NOMO-1 treated with DMSO at 0.1 percent for 48 hours (cell line): ENCODE data around the gene RFC5.
"Not testable (repeated sequence)": the region's sequence is repeated elsewhere in the genome, so short reads cannot be mapped to it uniquely, and the experiment has no call there.

Source experiments
- DNase-seq: peaks from one replicate; lab custom pipeline; 2025; ENCODE audit not compliant: unreplicated experiment; lab: John Stamatoyannopoulos, UW

RFC5 gene, protein sequence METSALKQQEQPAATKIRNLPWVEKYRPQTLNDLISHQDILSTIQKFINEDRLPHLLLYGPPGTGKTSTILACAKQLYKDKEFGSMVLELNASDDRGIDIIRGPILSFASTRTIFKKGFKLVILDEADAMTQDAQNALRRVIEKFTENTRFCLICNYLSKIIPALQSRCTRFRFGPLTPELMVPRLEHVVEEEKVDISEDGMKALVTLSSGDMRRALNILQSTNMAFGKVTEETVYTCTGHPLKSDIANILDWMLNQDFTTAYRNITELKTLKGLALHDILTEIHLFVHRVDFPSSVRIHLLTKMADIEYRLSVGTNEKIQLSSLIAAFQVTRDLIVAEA

GRCh38 chr12:118016424-118017264, at the start of gene RFC5:
Gene RFC5, plus strand, starts transcription at chr12:118016703. Its CDS starts 125 bp downstream, at chr12:118016828.
- DNase-seq, result peak; percentile 94

DNA sequence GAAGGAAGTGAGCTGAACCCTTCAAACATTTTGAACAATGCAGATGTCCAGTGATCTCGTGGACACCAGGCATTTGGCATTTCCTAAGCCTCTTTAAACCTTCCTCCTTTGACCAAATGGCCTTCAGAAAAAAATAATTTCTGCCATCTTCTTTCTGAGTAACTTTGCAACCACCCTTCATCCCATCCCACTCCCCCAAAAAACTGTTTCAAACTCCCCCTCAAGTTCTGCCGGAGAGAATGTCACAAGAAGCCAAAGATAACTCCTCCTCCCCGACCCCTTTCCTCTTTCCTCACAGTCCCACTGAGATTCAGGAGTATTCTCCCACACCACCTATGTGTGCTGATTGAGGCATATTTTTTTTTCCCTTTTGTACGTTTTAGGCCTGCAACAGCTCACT, 49.5 kb upstream of the RFC5 start:
- no peak for DNase-seq

DNA sequence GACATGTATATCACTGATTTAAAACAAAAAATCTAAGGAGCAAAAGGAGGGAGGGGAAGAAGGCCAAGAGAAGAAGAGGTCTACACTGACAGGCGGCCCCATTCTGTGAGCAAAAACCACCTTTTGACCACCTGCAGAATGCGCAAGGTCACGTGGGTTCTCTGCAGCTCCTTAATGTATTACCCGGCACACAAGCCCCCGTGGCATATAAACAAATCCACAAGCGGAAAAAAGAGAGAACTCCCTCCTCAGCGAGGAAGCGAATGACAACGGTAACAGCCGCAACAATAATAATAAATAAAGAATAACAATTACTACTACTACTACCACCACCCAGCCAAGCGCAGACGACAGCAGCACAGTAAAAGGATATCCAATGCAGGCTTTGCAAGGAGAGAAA, 49.0 kb upstream of the RFC5 start:
- DNase-seq, result no peak

DNA sequence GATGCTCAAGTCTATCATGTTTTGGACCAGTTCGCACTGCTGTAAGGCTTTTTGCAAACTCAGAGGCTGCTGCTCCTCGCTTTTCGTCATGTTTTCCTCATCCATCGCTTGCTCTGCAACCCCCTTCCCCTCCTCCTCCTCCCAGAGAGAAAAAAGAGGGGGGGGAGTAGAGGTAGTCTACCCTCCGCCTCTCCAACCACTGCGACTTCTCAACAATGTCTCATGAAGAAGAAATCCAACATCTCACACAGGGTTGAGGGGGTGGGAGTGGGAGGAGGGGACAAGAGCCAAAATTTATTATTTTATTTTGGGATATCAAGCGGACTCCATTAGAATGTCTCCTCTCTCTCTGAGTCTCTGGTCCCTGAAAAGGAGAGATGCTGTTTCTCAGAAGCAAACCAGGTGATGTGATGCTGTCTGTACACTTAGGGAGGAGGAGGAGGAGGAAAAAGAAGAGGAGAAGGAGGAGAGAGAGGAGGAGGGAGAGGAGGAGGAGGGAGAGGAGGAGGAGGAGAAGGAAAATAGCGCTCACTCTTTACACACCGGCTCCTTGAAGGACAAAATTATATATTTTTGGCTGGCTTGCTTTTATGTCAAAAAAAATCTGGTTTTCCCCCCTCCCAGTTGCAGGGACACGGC, 48.2 kb upstream of the RFC5 start:
- DNase-seq, result no peak

DNA sequence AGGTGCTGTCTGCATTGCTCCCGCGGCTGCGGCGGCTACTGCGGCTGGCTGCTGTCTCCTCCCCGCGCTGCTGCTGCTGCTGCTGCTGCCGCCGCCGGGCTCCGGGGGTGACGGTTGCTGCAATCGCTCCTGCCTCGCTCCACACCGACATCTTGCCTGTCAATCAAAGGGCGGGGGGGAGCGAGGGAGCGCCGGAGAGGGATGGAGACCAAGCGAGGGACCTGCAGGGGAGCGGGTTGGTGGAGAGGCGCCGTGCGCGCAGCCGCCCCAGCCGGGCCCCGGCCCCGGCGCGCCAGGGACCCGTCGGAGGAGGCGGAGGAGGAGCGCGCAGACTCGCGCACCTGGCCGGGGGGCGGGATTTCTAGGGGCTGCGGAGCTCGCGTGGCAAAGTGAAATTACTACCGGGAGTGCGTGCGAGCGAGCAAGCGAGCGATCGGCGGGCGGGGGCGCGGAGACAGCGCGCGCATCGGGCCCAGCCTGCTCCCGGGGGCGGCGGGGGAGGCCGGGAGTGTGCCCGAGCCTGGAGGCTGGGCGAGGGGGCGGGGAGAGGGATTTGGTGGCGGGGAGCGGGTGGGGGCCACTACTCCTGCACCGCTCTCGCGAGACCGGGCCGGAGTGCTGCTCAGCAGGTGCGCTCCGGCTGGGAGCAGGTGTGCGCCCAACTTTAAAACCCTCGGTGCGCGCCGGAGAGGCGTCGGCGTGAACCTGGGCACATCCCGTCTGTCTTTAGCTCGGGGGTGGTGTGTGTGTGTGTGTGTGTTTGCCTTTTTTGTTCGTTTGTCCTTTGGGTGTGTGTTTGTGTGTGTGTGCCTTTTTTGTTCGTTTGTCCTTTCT, 47.5 kb upstream of the RFC5 start, which contains the start of gene KSR2:
Gene KSR2 (minus strand): TSS at position 165 of the 834 bp plus-strand sequence. CDS start 735 bp downstream, outside the sequence.
- no peak for DNase-seq

DNA sequence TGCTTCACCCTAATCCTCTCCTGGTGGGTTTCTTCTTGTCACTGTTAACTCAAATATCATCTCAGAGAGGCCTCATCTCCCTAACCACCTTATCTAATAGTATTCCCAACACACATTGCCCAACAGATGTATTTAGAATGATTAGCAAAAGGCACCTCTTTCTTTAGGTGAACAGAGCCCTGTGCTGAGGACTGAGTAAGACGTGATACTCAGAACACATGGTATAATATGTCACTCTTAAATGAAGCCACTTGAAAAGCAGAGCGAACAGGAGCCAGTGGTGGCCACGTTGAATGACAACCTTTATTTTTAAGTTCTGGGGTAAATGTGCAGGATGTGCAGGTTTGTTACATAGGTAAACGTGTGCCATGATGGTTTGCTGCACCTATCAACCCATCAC, 46.2 kb upstream of the RFC5 start:
- DNase-seq, result no peak

- no peak for DNase-seq
Observed at GRCh38 chr12:117972301-117972700, 44.2 kb upstream of the RFC5 start.

GRCh38 chr12:117975006-117975405, 41.5 kb upstream of the RFC5 start:
- no peak for DNase-seq

DNA sequence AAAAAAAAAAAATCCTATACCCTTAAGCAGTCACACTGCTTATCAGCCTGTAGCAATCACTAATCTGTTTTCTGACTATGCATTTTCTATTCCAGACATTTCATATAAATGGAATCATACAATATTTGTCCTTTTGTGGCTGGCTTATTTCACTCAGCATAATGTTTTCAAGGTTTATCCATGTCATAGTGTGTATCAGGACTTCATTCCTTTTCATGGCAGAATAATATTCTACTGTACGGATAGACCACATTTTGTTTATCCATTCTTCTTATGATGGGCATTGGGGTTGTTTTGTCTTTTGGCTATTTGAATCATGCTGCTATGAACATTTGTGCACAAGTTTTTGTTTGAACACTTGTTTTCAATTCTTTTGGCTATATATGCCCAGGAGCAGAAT, 39.1 kb upstream of the RFC5 start:
- no peak for DNase-seq

- DNase-seq, result no peak
Observed at GRCh38 chr12:117980616-117981015, 35.9 kb upstream of the RFC5 start.

DNA sequence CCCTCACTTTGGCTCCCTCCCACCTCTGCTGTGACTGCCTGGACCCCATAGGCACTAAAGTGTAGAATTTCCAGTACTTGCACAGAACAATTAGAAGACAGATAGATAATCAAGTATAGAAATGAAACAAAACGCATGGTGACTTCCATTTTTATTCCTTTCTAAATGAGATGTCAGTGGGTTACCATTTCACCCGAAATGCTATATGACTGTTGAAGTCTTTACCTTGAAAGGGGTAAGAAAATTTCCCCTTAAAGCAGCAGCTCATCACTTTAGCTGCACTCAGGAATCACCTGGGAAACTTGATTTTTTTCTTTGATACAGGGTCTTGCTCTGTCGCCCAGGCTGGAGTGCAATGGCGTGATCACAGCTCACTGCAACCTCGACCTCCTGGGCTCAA, 35.2 kb upstream of the RFC5 start:
- no peak for DNase-seq

DNA sequence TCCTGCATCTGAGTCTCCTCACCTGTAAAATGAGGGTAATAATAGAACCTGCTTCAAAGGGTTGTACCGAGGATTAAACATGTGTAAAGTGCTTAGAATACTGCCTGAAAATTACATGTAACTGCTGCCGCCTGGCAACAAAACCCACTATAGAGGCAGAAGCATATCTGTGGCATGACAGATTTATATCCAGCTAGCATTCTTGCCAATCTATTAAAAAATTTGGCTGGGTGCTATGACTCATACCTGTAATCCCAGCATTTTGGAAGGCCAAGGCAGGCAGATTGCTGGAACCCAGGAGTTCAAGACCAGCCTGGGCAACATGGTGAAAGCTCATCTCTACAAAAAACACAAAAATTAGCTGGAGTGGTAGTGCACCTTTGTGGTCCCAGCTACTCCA, 31.3 kb upstream of the RFC5 start:
- DNase-seq, result no peak

GRCh38 chr12:117986705-117987469, 29.6 kb upstream of the RFC5 start:
- DNase-seq, result peak; percentile 16

DNA sequence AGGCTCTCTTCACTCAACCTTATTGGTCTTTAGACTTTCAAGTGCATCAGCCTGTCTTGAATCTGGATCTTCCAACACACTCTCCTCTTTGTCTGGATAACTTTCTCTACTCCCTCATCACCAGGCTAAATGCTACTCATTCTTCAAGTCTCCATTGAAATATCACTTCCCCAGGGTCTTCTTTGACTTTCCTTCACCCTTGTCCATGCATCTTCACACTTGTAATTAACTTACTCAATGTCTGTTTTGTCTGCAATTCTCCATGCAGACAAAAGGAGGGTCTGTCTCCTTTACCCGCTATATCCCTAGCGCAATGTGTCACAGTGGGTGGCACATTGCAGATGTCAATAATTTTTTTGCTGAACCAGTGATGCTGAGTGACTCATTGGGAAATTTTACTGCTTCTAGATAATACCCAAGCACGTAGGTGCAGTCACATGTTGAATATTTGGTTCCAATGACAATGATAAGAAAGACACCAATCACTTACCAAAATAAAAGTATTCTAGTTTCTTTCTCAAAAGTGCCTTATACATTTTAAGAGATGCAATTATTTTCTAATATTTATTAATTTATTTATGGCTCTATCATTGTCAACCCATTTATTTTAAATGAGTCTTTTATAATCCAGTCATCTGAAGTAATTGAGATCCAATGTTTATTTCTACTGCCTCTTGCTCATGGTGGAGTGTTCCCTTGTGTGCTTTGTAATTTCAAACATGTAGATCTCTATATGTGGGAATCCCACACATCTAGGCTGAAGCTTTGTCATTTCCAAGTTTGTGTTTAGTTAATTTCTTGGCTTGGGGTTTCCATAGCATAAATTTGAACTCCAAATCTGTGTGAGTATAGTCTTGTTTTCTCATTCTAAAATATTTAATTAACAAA, 21.7 kb upstream of the RFC5 start:
- no peak for DNase-seq

GRCh38 chr12:117998719-117999118, 17.8 kb upstream of the RFC5 start:
- no peak for DNase-seq

- not testable (repeated sequence) for DNase-seq
Observed at GRCh38 chr12:117999806-118000205, 16.7 kb upstream of the RFC5 start.

DNA sequence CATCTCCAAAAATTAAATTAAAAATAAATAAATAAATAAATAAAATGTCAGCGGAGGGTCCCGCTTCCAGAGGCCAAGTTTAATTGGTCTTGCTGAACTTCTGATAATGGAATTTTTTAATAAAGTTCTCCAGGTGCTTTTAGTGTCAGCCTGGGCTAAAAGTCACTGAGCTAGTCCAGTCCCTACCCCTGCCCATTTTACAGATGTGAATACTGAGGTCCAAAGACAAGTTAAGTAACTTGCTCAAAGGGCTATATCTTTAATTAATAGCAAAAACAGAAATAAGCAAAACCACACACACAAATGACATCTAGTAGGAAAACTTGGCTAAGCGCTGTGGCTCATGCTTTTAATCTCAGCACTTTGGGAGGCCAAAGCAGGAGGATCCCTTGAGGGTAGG, 5.6 kb upstream of the RFC5 start:
- DNase-seq, result no peak

GRCh38 chr12:118011377-118011776, 5.1 kb upstream of the RFC5 start:
- no peak for DNase-seq

GRCh38 chr12:118011961-118012360, 4.5 kb upstream of the RFC5 start:
- no peak for DNase-seq
